Suprapubic skin (tissue), 4 donors: Measurements from ENCODE around the gene LARP4.

Experiments used
- EP300 ChIP-seq: sonication (generic); formaldehyde crosslinking; IDR thresholded peaks from one replicate; pipeline ENCODE4 v1.6.1; 2017; ENCODE audit warnings: antibody characterized with exemption
- POLR2AphosphoS5 ChIP-seq, 3 donors: sonication (generic); formaldehyde crosslinking; IDR thresholded peaks; one replicate each; pipeline ENCODE4 v1.6.1; 2017; ENCODE audit warnings: antibody characterized with exemption in 3 of 3
- TF ChIP-seq, protein P1 (sequence below), 2 donors: fragments of 200-600 bp in 1 of 2; fragments of 450-650 bp in 1 of 2; sonication (generic) in 1 of 2; IDR thresholded peaks; one replicate each; pipeline ENCODE4 v1.5.1; 2016 to 2019; ENCODE audit warnings: antibody characterized with exemption in 2 of 2, mild to moderate bottlenecking in 1 of 2, moderate library complexity in 1 of 2

DNA sequence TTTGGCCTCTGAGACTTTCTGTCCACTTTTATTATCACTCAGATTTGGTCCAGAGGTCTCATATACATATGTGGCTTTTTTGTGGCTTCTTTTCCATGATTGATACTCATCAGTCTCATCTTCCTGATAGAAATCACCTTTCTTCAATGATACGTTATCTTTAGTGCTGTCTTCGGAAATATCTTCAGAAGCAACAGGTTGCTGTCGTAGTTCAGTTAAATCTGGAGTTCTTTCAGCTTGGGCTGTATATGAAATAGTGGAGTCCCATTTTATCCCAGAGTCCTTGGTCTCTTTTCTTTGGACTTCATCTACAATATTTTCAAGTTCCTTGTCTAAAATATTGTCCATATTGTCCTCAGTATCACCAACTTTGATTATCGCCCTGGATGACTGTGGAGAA, 45.3 kb upstream of the LARP4 start:
- TF ChIP-seq POLR2AphosphoS5 (IDR thresholded peaks at IDR 0.05) (no peak), EP300 (no peak)
- TF ChIP-seq, protein P1, sequence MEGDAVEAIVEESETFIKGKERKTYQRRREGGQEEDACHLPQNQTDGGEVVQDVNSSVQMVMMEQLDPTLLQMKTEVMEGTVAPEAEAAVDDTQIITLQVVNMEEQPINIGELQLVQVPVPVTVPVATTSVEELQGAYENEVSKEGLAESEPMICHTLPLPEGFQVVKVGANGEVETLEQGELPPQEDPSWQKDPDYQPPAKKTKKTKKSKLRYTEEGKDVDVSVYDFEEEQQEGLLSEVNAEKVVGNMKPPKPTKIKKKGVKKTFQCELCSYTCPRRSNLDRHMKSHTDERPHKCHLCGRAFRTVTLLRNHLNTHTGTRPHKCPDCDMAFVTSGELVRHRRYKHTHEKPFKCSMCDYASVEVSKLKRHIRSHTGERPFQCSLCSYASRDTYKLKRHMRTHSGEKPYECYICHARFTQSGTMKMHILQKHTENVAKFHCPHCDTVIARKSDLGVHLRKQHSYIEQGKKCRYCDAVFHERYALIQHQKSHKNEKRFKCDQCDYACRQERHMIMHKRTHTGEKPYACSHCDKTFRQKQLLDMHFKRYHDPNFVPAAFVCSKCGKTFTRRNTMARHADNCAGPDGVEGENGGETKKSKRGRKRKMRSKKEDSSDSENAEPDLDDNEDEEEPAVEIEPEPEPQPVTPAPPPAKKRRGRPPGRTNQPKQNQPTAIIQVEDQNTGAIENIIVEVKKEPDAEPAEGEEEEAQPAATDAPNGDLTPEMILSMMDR (IDR thresholded peaks at IDR 0.05), result no peak
